ENCODE measurements around the gene CSF2RB.
"Not testable (repeated sequence)": the region's sequence is repeated elsewhere in the genome, so short reads cannot be mapped to it uniquely, and the experiment has no call there.

The CSF2RB gene

DNA sequence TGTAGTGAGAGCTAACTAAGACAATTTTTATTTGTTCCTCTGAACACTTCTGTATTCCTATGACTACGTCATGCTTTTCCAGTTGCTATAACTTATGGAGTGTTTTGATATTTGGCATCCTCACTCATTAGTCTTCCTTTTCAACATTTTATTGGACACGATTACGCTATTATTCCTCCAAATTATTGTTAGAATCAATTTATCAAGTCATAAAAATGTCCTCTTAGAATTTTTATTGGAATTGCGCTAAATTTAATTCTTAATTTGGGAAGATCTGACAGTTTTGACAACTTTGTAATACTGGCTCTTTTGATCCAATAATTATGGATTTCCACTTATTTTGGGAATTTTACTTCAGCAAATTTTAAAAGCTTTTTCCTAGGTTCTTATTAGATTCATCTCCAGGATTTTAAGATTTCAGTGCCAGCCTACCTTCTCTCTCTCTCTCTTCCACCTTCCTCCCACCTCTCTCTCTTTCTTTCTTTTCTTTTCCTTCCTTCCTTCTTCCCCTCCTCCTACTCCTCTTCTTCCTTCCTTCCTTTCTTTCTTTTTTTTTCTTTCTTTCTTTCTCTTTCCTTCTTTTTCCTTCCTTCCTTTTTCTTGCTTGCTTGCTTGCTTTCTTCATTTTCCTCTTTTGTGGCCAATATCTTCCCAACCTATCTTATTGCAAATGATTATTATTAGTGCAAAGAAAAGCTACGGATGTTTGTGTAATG is 55.0 kb downstream of the CSF2RB start:
- DNase-seq (ENCODE audit: low read depth): no peak

DNA sequence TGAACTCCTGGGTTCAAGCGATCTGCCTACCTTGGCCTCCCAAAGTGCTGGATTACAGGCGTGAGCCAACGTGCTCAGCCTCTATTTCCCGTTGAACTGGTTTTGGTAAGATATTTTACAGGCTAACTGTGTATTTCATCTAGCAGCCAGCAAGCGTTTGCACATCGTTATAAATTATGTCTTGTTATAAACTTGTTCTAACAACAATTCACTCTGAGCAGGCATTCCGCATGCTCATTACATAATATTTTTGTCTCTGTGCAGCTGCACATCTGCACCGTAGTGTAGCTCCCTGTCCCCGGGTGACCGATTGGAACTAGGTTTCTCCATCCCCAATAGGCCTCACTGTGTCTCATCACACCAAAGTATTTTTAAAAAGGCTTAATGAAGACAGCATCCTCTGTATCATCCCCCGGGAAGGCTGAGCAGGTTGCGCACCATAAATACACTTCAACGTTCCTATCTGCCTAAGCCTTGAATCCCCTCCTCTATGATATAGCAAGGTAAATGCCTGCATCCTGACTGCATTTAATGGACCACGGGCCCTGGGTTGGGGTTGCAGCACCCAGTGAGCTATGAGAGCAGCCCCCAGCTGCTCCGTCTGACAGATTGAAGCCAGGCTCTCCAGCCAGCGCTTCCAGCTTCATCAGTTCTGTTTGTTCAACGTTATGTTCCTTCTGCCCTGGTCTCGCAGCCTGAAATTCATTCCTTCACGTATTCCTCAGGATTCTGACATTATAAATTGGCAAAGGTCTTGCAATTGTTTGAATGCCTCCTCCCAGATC is 58.1 kb downstream of the CSF2RB start:
- DNase-seq (ENCODE audit: low read depth): no peak

GRCh38 chr22:36976606-36977005 is 63.2 kb downstream of the CSF2RB start:
- DNase-seq (ENCODE audit: low read depth): no peak

DNA sequence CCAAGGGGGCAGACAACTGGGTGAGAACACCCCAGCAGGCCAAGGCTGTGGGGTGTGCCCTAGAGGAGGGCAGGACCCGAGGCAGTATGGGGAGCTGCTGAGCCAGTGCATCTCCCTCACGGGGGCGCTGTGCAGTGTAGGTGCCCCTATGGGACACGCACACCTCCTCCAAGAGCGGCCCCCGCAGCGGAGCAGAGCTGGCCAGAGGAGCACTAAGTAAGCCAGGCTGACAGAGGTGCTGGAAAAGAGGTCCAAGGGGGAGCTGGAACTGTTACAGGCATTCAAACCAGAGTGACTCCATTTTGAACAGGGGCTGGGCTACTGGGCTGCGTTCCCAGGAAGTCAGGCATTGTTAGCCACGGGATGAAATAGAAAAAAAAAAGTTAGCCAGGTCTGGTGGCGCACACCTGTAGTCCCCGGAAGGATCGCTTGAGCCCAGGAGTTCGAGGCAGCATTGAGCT is 64.0 kb downstream of the CSF2RB start:
- DNase-seq (ENCODE audit: low read depth): peak; percentile 73

GRCh38 chr22:36977947-36978660 is 64.7 kb downstream of the CSF2RB start:
- DNase-seq (ENCODE audit: low read depth): peak; percentile 88

- no peak for DNase-seq (ENCODE audit: low read depth)
Measured at GRCh38 chr22:36979016-36979910, 65.8 kb downstream of the CSF2RB start.

GRCh38 chr22:36981247-36981775 is 67.9 kb downstream of the CSF2RB start:
- no peak for DNase-seq (ENCODE audit: low read depth)

DNA sequence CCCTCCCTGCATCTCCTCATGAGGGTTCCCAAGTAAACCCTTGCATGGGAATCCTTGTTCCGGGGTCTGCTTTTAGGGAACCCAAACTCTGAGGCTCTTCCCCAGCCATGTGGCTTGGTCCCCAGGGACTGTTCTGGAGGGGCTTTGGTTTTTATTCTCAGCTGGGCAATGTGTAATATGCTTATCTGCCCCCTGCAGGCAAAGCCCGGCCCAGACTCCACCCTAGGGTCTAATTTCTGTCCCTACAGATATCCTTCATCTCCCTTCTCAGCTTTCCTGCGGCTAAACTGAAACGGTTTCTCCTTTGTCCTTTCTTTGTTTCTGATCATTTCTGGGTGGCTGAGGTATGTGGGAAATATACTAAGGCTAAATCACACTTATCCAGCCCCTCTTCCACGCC is 68.7 kb downstream of the CSF2RB start:
- DNase-seq (ENCODE audit: low read depth): no peak

- no peak for DNase-seq (ENCODE audit: low read depth)
Measured at GRCh38 chr22:36985211-36985889, 71.9 kb downstream of the CSF2RB start.

DNA sequence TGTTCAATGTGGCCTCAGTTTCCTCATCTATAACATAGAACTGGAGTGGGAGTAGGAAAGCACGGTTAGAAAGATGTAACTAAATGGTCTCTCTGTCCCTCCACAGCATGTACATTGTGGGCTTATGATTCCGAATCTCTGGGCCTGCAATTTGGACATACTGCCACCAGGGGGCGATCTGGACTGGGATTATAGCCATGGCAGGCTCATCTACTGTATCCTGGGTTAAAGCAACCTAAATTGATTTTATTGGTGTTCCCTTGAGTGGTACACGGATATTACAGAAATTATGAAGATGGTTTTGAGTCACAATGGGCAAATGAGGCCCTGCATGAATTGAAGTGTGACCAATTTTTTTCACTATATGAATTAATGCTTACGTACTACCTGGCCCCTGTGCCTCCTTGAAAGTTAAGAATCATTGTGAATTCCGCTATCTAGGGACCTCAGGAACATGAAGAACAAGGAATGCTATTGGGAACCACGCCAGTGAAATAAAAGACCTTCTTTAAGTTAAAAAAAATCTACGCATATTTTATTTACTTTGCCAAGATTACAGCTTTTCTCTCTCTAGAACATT is 72.9 kb downstream of the CSF2RB start:
- no peak for DNase-seq (ENCODE audit: low read depth)

DNA sequence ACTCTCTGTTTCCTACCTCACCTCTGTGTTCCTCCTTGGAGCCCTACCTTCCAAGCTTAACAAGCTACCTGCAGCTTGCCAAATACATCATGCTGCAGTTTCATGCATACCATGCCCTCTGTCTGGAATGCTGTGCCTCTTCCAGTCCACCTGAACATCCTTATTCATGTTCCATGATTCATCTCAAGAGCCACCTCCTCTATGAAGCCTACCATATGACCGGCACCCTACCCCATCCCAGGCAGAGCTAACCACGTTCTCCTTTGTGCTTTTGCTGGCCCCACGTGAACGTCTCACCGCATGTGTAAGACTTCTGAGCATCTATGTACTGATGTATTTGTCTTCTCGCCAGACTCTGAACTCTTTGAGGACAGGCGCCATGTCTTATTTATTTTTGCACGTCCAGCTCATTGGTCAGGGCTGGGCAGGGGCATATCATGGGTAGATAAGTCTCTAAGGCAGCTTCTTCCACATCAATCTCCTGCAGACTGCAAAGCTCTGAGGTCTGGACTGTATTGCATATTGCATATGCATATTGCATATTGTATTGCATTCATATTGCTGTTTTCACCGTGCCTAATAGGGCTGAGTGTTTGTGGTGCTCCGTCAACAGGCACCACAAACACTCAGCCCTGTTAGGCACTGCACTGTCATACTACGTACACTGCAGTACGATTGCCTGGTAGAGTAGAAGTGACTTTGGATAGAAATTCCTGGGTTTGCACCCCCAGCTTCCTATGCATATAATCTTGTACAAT is 74.8 kb downstream of the CSF2RB start:
- DNase-seq (ENCODE audit: low read depth): no peak

- not testable (repeated sequence) for DNase-seq (ENCODE audit: low read depth)
Measured at GRCh38 chr22:36989012-36989411, 75.6 kb downstream of the CSF2RB start.

Measured in activated gamma-delta T cell treated with anti-CD3 and anti-CD28 coated beads, Interleukin-2, amount 50 U/mL, for 16 hours (primary cell).